T-cell (primary cell): ENCODE results near the gene SFTPB. TPM values are rescaled to one million over a fixed set of nuclear protein-coding genes. Genes with fewer than 3 reads are reported as not detected.

ENCODE experiments used
- ATAC-seq, 4 experiments: fragments of 200-7000 bp in 3 of 4; fragments of 150-1000 bp in 1 of 4; cut with Tn5 transposase; replicated peaks in 1 of 4; 1 replicate in 3 of 4; 2 replicates in 1 of 4; pipeline ENCODE4 v1.10.0; 2021; ENCODE audit warnings: moderate library complexity in 3 of 4, mild to moderate bottlenecking in 2 of 4, moderate number of reproducible peaks in 1 of 4
- CTCF ChIA-PET, 2 donors: fragments of 300-600 bp; sonication (Branson Sonifier 250); formaldehyde crosslinking; loops; one replicate each; lab custom pipeline; 2022; ENCODE audit warnings: antibody characterized with exemption in 2 of 2; lab: Charles Lee
- POLR2A ChIA-PET, 2 donors: fragments of 300-600 bp; sonication (Branson Sonifier 250); formaldehyde crosslinking; loops; one replicate each; lab custom pipeline; 2022; ENCODE audit warnings: antibody characterized with exemption in 2 of 2; lab: Charles Lee
- DNase-seq, 35 experiments: peaks; one replicate each; pipeline versions ENCODE4 v3.0.0 to v3.0.0-alpha.2; 2013 to 2023
- H3K27ac ChIP-seq: one replicate; pipeline ENCODE4 v1.5.1; 2013; ENCODE audit warnings: low read length
- H3K27me3 ChIP-seq, 2 experiments: replicated peaks in 1 of 2; 1 replicate in 1 of 2; 2 replicates in 1 of 2; pipeline versions ENCODE4 v1.6.1 to v1.7.0; 2013; ENCODE audit warnings: low read length in 1 of 2, mixed read lengths in 1 of 2; ENCODE audit not compliant: control insufficient read depth in 2 of 2, insufficient read depth in 2 of 2; ENCODE audit errors: extremely low read depth in 1 of 2
- H3K36me3 ChIP-seq, 2 donors: 1 replicate in 1 of 2; 2 replicates in 1 of 2; pipeline versions ENCODE4 v1.6.1 to v1.7.0; 2013; ENCODE audit warnings: low read length in 1 of 2; ENCODE audit not compliant: control insufficient read depth in 2 of 2, insufficient read depth in 1 of 2; ENCODE audit errors: extremely low read depth in 1 of 2
- H3K4me1 ChIP-seq, 2 experiments: 1 replicate in 1 of 2; 2 replicates in 1 of 2; pipeline versions ENCODE4 v1.6.1 to v1.7.0; 2013; ENCODE audit warnings: low read length in 2 of 2, mixed read lengths in 1 of 2; ENCODE audit not compliant: insufficient read depth in 2 of 2, control insufficient read depth in 1 of 2; ENCODE audit errors: extremely low read depth in 1 of 2
- H3K4me3 ChIP-seq, 2 donors: 1 replicate in 1 of 2; 2 replicates in 1 of 2; pipeline versions ENCODE4 v1.5.1 to v1.7.0; 2013; ENCODE audit warnings: mild to moderate bottlenecking in 2 of 2, low read length in 1 of 2, moderate library complexity in 1 of 2; ENCODE audit not compliant: control insufficient read depth in 1 of 2; ENCODE audit errors: extremely low read depth in 1 of 2
- H3K9me3 ChIP-seq: 2 replicates; pipeline ENCODE4 v1.7.0; 2013
- H3K27ac Mint-ChIP-seq, 2 donors: one replicate each; pipeline ENCODE4 v1.8.0; 2020 to 2021; ENCODE audit warnings: mild to moderate bottlenecking in 2 of 2, mixed read lengths in 2 of 2
- H3K27me3 Mint-ChIP-seq, 2 donors: one replicate each; pipeline ENCODE4 v1.8.0; 2021 to 2022; ENCODE audit warnings: mixed read lengths in 2 of 2
- H3K36me3 Mint-ChIP-seq: one replicate; pipeline ENCODE4 v1.8.0; 2021; ENCODE audit warnings: mixed read lengths
- H3K4me1 Mint-ChIP-seq, 3 donors: one replicate each; pipeline ENCODE4 v1.8.0; 2020 to 2022; ENCODE audit warnings: mixed read lengths in 3 of 3, mild to moderate bottlenecking in 1 of 3
- H3K4me3 Mint-ChIP-seq, 3 donors: one replicate each; pipeline ENCODE4 v1.8.0; 2020 to 2022; ENCODE audit warnings: mild to moderate bottlenecking in 3 of 3, mixed read lengths in 3 of 3, moderate library complexity in 3 of 3
- H3K9me3 Mint-ChIP-seq, 3 donors: one replicate each; pipeline ENCODE4 v1.8.0; 2020 to 2022; ENCODE audit warnings: mixed read lengths in 3 of 3
- WGBS: methylation state at CpG from one replicate; pipeline ENCODE4 v1.1.5; 2013; ENCODE audit warnings: missing lambda C conversion rate; ENCODE audit not compliant: insufficient coverage; 5-methylcytosine and 5-hydroxymethylcytosine counted together
- total RNA-seq, 35 experiments: library from RNA in 6 of 35; stranded (reverse) in 6 of 35; fragments of 120-200 nt in 1 of 35; gene quantifications; one replicate each; pipeline versions ENCODE4 v1.2.1 to v1.2.4 and lab custom pipeline; 2013 to 2026

SFTPB gene
- total RNA-seq, 5 donors from 2014 or later (not counting 1 experiment from before 2014, with no cell fraction given): 11.6 to 18.6 (median 16.0) TPM; not detected in 2

- DNase-seq: no peak
- H3K36me3 Mint-ChIP-seq: peaks cover 50% of the 10 kb centered on the region
These were observed 16.9 kb downstream of the SFTPB start for GRCh38 chr2:85651097-85651496.

GRCh38 chr2:85650456-85650855, 17.5 kb downstream of the SFTPB start:
- Mint-ChIP-seq H3K27me3 (no peaks in the 10 kb centered on the region), H3K9me3 (no peaks in the 10 kb centered on the region), H3K27ac (no peak overlapping the region), H3K4me1 (no peaks in the 10 kb centered on the region), H3K4me3 (no peak overlapping the region), H3K36me3 (peaks cover 53% of the 10 kb centered on the region)
- no peaks in the 10 kb centered on the region for H3K4me1 ChIP-seq
- ChIA-PET CTCF (interaction anchor here in 1 of 2 donors (1.0 kb wide), 1 partner anchor 31 kb away, joined by 3 read pairs; no protein-coding TSS in a partner anchor), POLR2A (interaction anchor here in 1 of 2 donors (0.9 kb wide), 1 partner anchor 55 kb away, joined by 5 read pairs; no protein-coding TSS in a partner anchor)
- no peaks in the 10 kb centered on the region for H3K9me3 ChIP-seq
- DNase-seq: no peak
- no peak overlapping the region for H3K27ac ChIP-seq
- H3K27me3 ChIP-seq: no peaks in the 10 kb centered on the region
- H3K36me3 ChIP-seq: peaks cover 6 to 74% of the 10 kb centered on the region in 2 donors
- WGBS: 90% methylated on average over 2 of the region's 4 CpGs
- H3K4me3 ChIP-seq: no peak overlapping the region
- no peak for ATAC-seq

More at GRCh38 chr2:85651097-85651496, 16.9 kb downstream of the SFTPB start:
- ChIA-PET POLR2A (no interaction called here), CTCF (no interaction called here)
- H3K4me3 Mint-ChIP-seq: no peak overlapping the region
- WGBS: 95% methylated on average over 2 of the region's 3 CpGs
- H3K27ac Mint-ChIP-seq: no peak overlapping the region
- no peaks in the 10 kb centered on the region for H3K27me3 Mint-ChIP-seq
- Histone ChIP-seq H3K36me3 (peaks cover 4 to 67% of the 10 kb centered on the region in 2 donors), H3K9me3 (no peaks in the 10 kb centered on the region), H3K4me1 (no peaks in the 10 kb centered on the region), H3K4me3 (no peak overlapping the region), H3K27ac (no peak overlapping the region), H3K27me3 (no peaks in the 10 kb centered on the region)
- no peaks in the 10 kb centered on the region for H3K4me1 Mint-ChIP-seq
- no peaks in the 10 kb centered on the region for H3K9me3 Mint-ChIP-seq
- no peak for ATAC-seq

GRCh38 chr2:85649201-85650190, 18.5 kb downstream of the SFTPB start:
- no peaks in the 10 kb centered on the region for H3K9me3 Mint-ChIP-seq
- Histone ChIP-seq H3K4me3 (no peak overlapping the region), H3K27me3 (no peaks in the 10 kb centered on the region), H3K36me3 (peaks cover 9 to 80% of the 10 kb centered on the region in 2 donors), H3K9me3 (no peaks in the 10 kb centered on the region), H3K27ac (no peak overlapping the region), H3K4me1 (no peaks in the 10 kb centered on the region)
- peak overlapping the region in 1 of 2 donors; percentile 48 for H3K27ac Mint-ChIP-seq
- ATAC-seq (no peak), DNase-seq (no peak)
- POLR2A ChIA-PET: interaction anchor here in 1 of 2 donors (0.9 kb wide), 1 partner anchor 55 kb away, joined by 5 read pairs; no protein-coding TSS in a partner anchor
- H3K4me1 Mint-ChIP-seq: no peaks in the 10 kb centered on the region
- CTCF ChIA-PET: interaction anchor here in 1 of 2 donors (0.7 to 1.0 kb wide), 2 partner anchors 12 to 32 kb away, joined by 3 to 4 read pairs; no protein-coding TSS in a partner anchor
- H3K27me3 Mint-ChIP-seq: no peaks in the 10 kb centered on the region
- peaks cover 53% of the 10 kb centered on the region for H3K36me3 Mint-ChIP-seq
- H3K4me3 Mint-ChIP-seq: no peak overlapping the region
- WGBS: 92% methylated on average over 5 of the region's 9 CpGs

- Histone ChIP-seq H3K36me3 (peaks cover 9 to 84% of the 10 kb centered on the region in 2 donors), H3K4me1 (no peaks in the 10 kb centered on the region), H3K27ac (no peak overlapping the region), H3K4me3 (no peak overlapping the region), H3K9me3 (no peaks in the 10 kb centered on the region), H3K27me3 (no peaks in the 10 kb centered on the region)
- H3K36me3 Mint-ChIP-seq: peaks cover 50% of the 10 kb centered on the region
- DNase-seq (peak in 2 of 35 experiments; percentile 9 to 20), ATAC-seq (no peak)
- 100% methylated on average over 1 of the region's 2 CpGs for WGBS
- no peaks in the 10 kb centered on the region for H3K4me1 Mint-ChIP-seq
- H3K27me3 Mint-ChIP-seq: no peaks in the 10 kb centered on the region
- no peak overlapping the region for H3K4me3 Mint-ChIP-seq
- CTCF ChIA-PET: no interaction called here
- no peaks in the 10 kb centered on the region for H3K9me3 Mint-ChIP-seq
- H3K27ac Mint-ChIP-seq: no peak overlapping the region
- POLR2A ChIA-PET: no interaction called here
These were observed 19.4 kb downstream of the SFTPB start for GRCh38 chr2:85648619-85649018.

- Mint-ChIP-seq H3K4me3 (no peak overlapping the region), H3K27ac (no peak overlapping the region), H3K9me3 (no peaks in the 10 kb centered on the region), H3K27me3 (no peaks in the 10 kb centered on the region), H3K36me3 (peaks cover 47% of the 10 kb centered on the region), H3K4me1 (no peaks in the 10 kb centered on the region)
- Histone ChIP-seq H3K27me3 (no peaks in the 10 kb centered on the region), H3K36me3 (peaks cover 9 to 85% of the 10 kb centered on the region in 2 donors), H3K4me3 (no peak overlapping the region), H3K9me3 (no peaks in the 10 kb centered on the region), H3K27ac (no peak overlapping the region), H3K4me1 (no peaks in the 10 kb centered on the region)
- POLR2A ChIA-PET: no interaction called here
- ATAC-seq: no peak
- no peak for DNase-seq
- 90% methylated on average over 9 of the region's 10 CpGs for WGBS
- CTCF ChIA-PET: interaction anchor here in 1 of 2 donors (1.5 kb wide), 1 partner anchor 10 kb away, joined by 5 read pairs; no protein-coding TSS in a partner anchor
These were observed 20.0 kb downstream of the SFTPB start for GRCh38 chr2:85647823-85648526.

- H3K4me3 Mint-ChIP-seq: no peak overlapping the region
- Histone ChIP-seq H3K27me3 (no peaks in the 10 kb centered on the region), H3K27ac (no peak overlapping the region), H3K4me1 (no peaks in the 10 kb centered on the region), H3K4me3 (no peak overlapping the region), H3K9me3 (no peaks in the 10 kb centered on the region), H3K36me3 (peaks cover 22 to 88% of the 10 kb centered on the region in 2 donors)
- H3K27ac Mint-ChIP-seq: no peak overlapping the region
- CTCF ChIA-PET: interaction anchor here in 1 of 2 donors (0.6 kb wide), 2 partner anchors 9 to 395 kb away, joined by 3 to 4 read pairs; no protein-coding TSS in a partner anchor
- no peaks in the 10 kb centered on the region for H3K9me3 Mint-ChIP-seq
- POLR2A ChIA-PET: no interaction called here
- peaks cover 0 to 12% (median 6%) of the 10 kb centered on the region in 3 donors for H3K4me1 Mint-ChIP-seq
- peaks cover 51% of the 10 kb centered on the region for H3K36me3 Mint-ChIP-seq
- DNase-seq: no peak
- H3K27me3 Mint-ChIP-seq: no peaks in the 10 kb centered on the region
- no CpG with 5 or more reads among the region's 2 CpGs for WGBS
- ATAC-seq: no peak
These were observed 21.8 kb downstream of the SFTPB start for GRCh38 chr2:85646166-85646565.
